HepG2 (cell line): ENCODE results near the gene MYRIP. TPM values are rescaled to one million over a fixed set of nuclear protein-coding genes. Genes with fewer than 3 reads are reported as not detected.

Source experiments
- CEBPG ChIP-seq: IDR thresholded peaks from 2 replicates; pipeline ENCODE4 v1.6.1; 2016
- ELF4 ChIP-seq: sonication (generic); formaldehyde crosslinking; IDR thresholded peaks from 2 replicates; pipeline ENCODE4 v1.5.0; 2020; ENCODE audit warnings: missing genetic modification reagents, mild to moderate bottlenecking, moderate library complexity, borderline replicate concordance
- MLXIP ChIP-seq: sonication (generic); formaldehyde crosslinking; IDR thresholded peaks from 2 replicates; pipeline ENCODE4 v1.9.0; 2021; ENCODE audit warnings: missing genetic modification reagents, borderline replicate concordance
- PATZ1 ChIP-seq: sonication (generic); formaldehyde crosslinking; IDR thresholded peaks from 2 replicates; pipeline ENCODE4 v1.4.0; 2020; ENCODE audit warnings: missing genetic modification reagents
- SIN3A ChIP-seq: IDR thresholded peaks from 2 replicates; pipeline ENCODE4 v1.6.1; 2011; ENCODE audit warnings: low read depth, mild to moderate bottlenecking, control low read depth, low read length, borderline replicate concordance
- ZBTB25 ChIP-seq: IDR thresholded peaks from 2 replicates; pipeline ENCODE4 v1.6.1; 2018; ENCODE audit warnings: missing genetic modification reagents
- ZNF337 ChIP-seq: sonication (generic); formaldehyde crosslinking; IDR thresholded peaks from 2 replicates; pipeline ENCODE4 v1.5.1; 2020; ENCODE audit warnings: missing genetic modification reagents, low read depth, mild to moderate bottlenecking, borderline replicate concordance
- ZNF614 ChIP-seq: IDR thresholded peaks from 2 replicates; pipeline ENCODE4 v1.6.1; 2018; ENCODE audit warnings: missing biosample characterization, missing genetic modification reagents, inconsistent platforms, borderline replicate concordance
- ZSCAN21 ChIP-seq: sonication (generic); formaldehyde crosslinking; IDR thresholded peaks from 2 replicates; pipeline ENCODE4 v1.8.0; 2022; ENCODE audit warnings: mild to moderate bottlenecking, missing genetic modification reagents, moderate library complexity, borderline replicate concordance
- polyA plus RNA-seq, 8 experiments: library from polyadenylated mRNA; depleted of rRNA in 3 of 8; stranded (reverse) in 7 of 8; unstranded in 1 of 8; fragments of >200 nt; fragmentation: Illumina TruSeq in 4 of 8; extraction: Trizol in 4 of 8; gene quantifications; 2 replicates each; pipeline versions ENCODE4 v1.2.1 to v1.2.3, GENCODE V29; 2011 to 2016; ENCODE audit warnings: low read depth in 4 of 8, missing spikeins in 1 of 8, mixed read lengths in 1 of 8; ENCODE audit not compliant: insufficient read depth in 1 of 8
- total RNA-seq, 5 experiments: library from RNA; depleted of rRNA; stranded (reverse); fragments of >200 nt; fragmentation: Illumina TruSeq; extraction: Trizol; gene quantifications; 2 replicates each; pipeline ENCODE4 v1.2.3, GENCODE V29; 2016; ENCODE audit warnings: low read depth in 1 of 5

MYRIP gene
- total and polyA plus RNA-seq, 2 of the 13 experiments (the other 11 are each of a cell fraction or from before 2014, with no cell fraction given) = 0.64 to 0.84 TPM

GRCh38 chr3:39915027-39915426, 105.6 kb downstream of the MYRIP start (continued):
- TF ChIP-seq MLXIP (CRISPR knock-in tag) (no peak), ZSCAN21 (no peak), ZBTB25 (CRISPR knock-in tag) (no peak), PATZ1 (CRISPR knock-in tag) (no peak), ELF4 (CRISPR knock-in tag) (no peak), SIN3A (no peak), CEBPG (CRISPR knock-in tag) (no peak), ZNF614 (CRISPR knock-in tag) (no peak), ZNF337 (CRISPR knock-in tag) (no peak)
